Activated B cell treated with CpG ODN at 0.5 μM for 24 hours (primary cell): Measurements from ENCODE around the gene TUBGCP3. TPM values are rescaled to one million over a fixed set of nuclear protein-coding genes. Genes with fewer than 3 reads are reported as not detected.

Source experiments
- ATAC-seq: fragments of 200-7000 bp; cut with Tn5 transposase; one replicate; pipeline ENCODE4 v1.10.0; 2021; ENCODE audit warnings: low read depth, mild to moderate bottlenecking, moderate library complexity
- CTCF ChIA-PET: fragments of 350-600 bp; sonication (Branson Sonifier 250); formaldehyde crosslinking; loops from one replicate; lab custom pipeline; 2021; ENCODE audit warnings: antibody characterized with exemption; lab: Charles Lee
- POLR2A ChIA-PET: fragments of 350-600 bp; sonication (Branson Sonifier 250); formaldehyde crosslinking; loops from one replicate; lab custom pipeline; 2021; ENCODE audit warnings: antibody characterized with exemption; lab: Charles Lee
- DNase-seq: peaks from one replicate; pipeline ENCODE4 v3.0.0; 2022
- H3K27ac Mint-ChIP-seq: one replicate; pipeline ENCODE4 v1.8.0; 2020; ENCODE audit warnings: mixed read lengths
- H3K27me3 Mint-ChIP-seq: one replicate; pipeline ENCODE4 v1.8.0; 2021; ENCODE audit warnings: mixed read lengths
- H3K36me3 Mint-ChIP-seq: one replicate; pipeline ENCODE4 v1.8.0; 2021; ENCODE audit warnings: low read depth, mixed read lengths
- H3K4me1 Mint-ChIP-seq: one replicate; pipeline ENCODE4 v1.8.0; 2021; ENCODE audit warnings: mixed read lengths
- H3K4me3 Mint-ChIP-seq: one replicate; pipeline ENCODE4 v1.8.0; 2020; ENCODE audit warnings: mild to moderate bottlenecking, mixed read lengths
- H3K9me3 Mint-ChIP-seq: one replicate; pipeline ENCODE4 v1.8.0; 2020; ENCODE audit warnings: mixed read lengths
- CTCF ChIP-seq: fragments of 200-600 bp; IDR thresholded peaks from one replicate; pipeline ENCODE4 v1.8.0; 2022; ENCODE audit warnings: antibody characterized with exemption, mild to moderate bottlenecking
- intact Hi-C: fragments of 100-400 bp; cut with micrococcal nuclease; formaldehyde crosslinking; loops from one replicate; pipeline ENCODE4 v1.15.1; 2024
- total RNA-seq: library from RNA; stranded (reverse); gene quantifications from 2 replicates; pipeline ENCODE4 v1.2.3, GENCODE V29; 2022

TUBGCP3 gene
- total RNA-seq, 1 donor from 2014 or later = 57.4 TPM

GRCh38 chr13:112626124-112626523 is 38.2 kb upstream of the TUBGCP3 start:
- Mint-ChIP-seq H3K36me3 (no peaks in the 10 kb centered on the region), H3K4me1 (peaks cover 12% of the 10 kb centered on the region), H3K27me3 (peaks cover 9% of the 10 kb centered on the region), H3K27ac (no peak overlapping the region), H3K4me3 (no peak overlapping the region), H3K9me3 (no peaks in the 10 kb centered on the region)
- intact Hi-C loops = no loop called here
- no peak for TF ChIP-seq CTCF
- CTCF ChIA-PET = interaction anchor here (0.8 kb wide), 1 partner anchor 20 kb away, joined by 3 read pairs; no protein-coding TSS in a partner anchor
- POLR2A ChIA-PET = no interaction called here
- DNase-seq = no peak
- ATAC-seq = no peak

GRCh38 chr13:112625698-112626097 is 37.7 kb upstream of the TUBGCP3 start:
- H3K4me1 Mint-ChIP-seq = peaks cover 12% of the 10 kb centered on the region
- no peak for ATAC-seq
- POLR2A ChIA-PET = no interaction called here
- H3K27me3 Mint-ChIP-seq = peaks cover 7% of the 10 kb centered on the region
- no peak overlapping the region for H3K4me3 Mint-ChIP-seq
- intact Hi-C loops = no loop called here
- no peaks in the 10 kb centered on the region for H3K36me3 Mint-ChIP-seq
- TF ChIP-seq CTCF = no peak
- H3K9me3 Mint-ChIP-seq = no peaks in the 10 kb centered on the region
- no peak for DNase-seq
- CTCF ChIA-PET = interaction anchor here (0.8 kb wide), 1 partner anchor 20 kb away, joined by 3 read pairs; no protein-coding TSS in a partner anchor
- no peak overlapping the region for H3K27ac Mint-ChIP-seq

GRCh38 chr13:112624602-112625430 is 36.9 kb upstream of the TUBGCP3 start:
- POLR2A ChIA-PET = no interaction called here

GRCh38 chr13:112624040-112624439 is 36.1 kb upstream of the TUBGCP3 start:
- no peak overlapping the region for H3K4me3 Mint-ChIP-seq
- H3K4me1 Mint-ChIP-seq = peaks cover 12% of the 10 kb centered on the region
- peaks cover 7% of the 10 kb centered on the region for H3K27me3 Mint-ChIP-seq
- POLR2A ChIA-PET = no interaction called here
- DNase-seq = no peak
- no peaks in the 10 kb centered on the region for H3K9me3 Mint-ChIP-seq
- TF ChIP-seq CTCF = no peak
- no peak for ATAC-seq
- intact Hi-C loops = no loop called here
- CTCF ChIA-PET = no interaction called here
- no peak overlapping the region for H3K27ac Mint-ChIP-seq
- no peaks in the 10 kb centered on the region for H3K36me3 Mint-ChIP-seq

More at GRCh38 chr13:112624602-112625430, 36.9 kb upstream of the TUBGCP3 start:
- Mint-ChIP-seq H3K36me3 (no peaks in the 10 kb centered on the region), H3K4me1 (peaks cover 12% of the 10 kb centered on the region), H3K27me3 (peaks cover 7% of the 10 kb centered on the region), H3K9me3 (no peaks in the 10 kb centered on the region), H3K27ac (no peak overlapping the region), H3K4me3 (no peak overlapping the region)
- CTCF ChIA-PET = no interaction called here
- intact Hi-C loops = no loop called here
- TF ChIP-seq CTCF = no peak
- no peak for ATAC-seq
- no peak for DNase-seq

- H3K4me3 Mint-ChIP-seq = no peak overlapping the region
- no peak for DNase-seq
- H3K36me3 Mint-ChIP-seq = no peaks in the 10 kb centered on the region
- peaks cover 7% of the 10 kb centered on the region for H3K27me3 Mint-ChIP-seq
- no peaks in the 10 kb centered on the region for H3K9me3 Mint-ChIP-seq
- intact Hi-C loops = no loop called here
- no peak for ATAC-seq
- ChIA-PET POLR2A (no interaction called here), CTCF (no interaction called here)
- no peak for TF ChIP-seq CTCF
- H3K4me1 Mint-ChIP-seq = peaks cover 12% of the 10 kb centered on the region
- H3K27ac Mint-ChIP-seq = no peak overlapping the region
These were observed 35.2 kb upstream of the TUBGCP3 start for GRCh38 chr13:112623051-112623711.
